Activated T-cell treated with anti-CD3 and anti-CD28 coated beads for 4 hours (primary cell): ENCODE measurements around the gene DNAL4.

Experiments used
- DNase-seq: peaks from one replicate; pipeline ENCODE4 v3.0.0-alpha.2; 2020

The DNAL4 gene

DNA sequence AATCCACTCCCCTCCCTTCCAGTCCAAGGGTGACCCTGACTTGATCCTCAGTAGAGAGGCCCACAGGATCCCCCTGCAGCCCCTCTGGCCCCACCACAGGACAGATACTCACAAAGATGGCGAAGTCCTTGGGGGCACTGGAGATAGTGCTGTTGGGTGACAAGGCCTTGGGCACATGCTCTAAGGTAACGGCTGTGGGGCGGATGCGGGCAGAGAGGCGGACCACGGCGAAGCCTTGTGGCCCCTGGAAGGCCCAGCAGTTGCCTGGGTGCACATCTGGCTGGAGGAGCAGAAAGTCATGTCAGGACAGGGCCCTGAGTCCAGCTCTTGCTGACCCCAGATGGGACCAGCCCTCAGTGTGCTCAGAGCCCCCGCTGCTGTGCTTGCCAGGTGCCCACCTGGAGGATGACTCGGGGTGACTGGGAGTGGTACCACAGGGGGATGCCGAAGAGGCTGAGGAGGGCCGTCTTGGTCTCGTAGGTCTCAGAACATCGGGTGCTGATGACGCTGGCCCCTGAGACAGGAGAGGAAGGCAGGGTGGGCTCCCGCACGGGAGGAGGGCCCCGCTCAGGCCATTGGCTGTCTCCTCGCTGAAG is 55.4 kb downstream of the DNAL4 start:
- no peak for DNase-seq

DNA sequence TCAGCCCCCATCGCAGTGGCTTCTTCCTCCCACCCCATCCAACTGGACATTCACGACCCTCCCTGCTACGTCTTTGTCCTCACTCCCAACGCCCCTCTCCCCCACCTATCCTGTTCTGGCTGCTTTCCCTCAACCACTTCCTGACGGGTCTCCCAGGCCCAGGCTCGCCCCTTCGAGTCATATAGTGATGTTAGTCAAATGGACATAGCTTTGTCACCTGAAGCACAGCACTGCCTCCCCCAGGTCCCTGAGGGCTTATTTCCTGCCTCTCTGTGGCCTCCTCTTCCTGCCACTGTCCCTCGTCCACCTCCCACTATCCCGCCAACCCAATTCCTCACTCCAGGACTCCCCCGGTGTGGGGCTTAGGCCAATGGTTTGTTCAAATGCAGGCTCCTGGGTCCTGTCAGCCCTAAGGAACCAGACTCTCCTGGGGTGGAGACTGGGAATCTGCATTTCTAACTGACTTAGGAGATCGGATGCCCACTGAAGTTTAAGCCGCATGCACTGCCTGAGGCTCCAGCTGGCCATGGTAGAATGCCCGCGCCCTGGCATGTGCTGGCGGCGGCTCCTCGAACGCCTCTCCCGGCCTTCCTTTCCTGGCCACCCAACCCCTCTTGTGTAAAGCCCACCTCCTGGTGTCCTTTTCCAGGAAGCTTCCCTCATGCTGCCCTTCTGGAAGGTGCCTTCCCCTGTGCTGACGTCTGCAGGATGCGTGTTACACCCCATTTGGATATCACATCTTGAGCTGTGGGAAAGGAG is 56.5 kb downstream of the DNAL4 start:
- no peak for DNase-seq

DNA sequence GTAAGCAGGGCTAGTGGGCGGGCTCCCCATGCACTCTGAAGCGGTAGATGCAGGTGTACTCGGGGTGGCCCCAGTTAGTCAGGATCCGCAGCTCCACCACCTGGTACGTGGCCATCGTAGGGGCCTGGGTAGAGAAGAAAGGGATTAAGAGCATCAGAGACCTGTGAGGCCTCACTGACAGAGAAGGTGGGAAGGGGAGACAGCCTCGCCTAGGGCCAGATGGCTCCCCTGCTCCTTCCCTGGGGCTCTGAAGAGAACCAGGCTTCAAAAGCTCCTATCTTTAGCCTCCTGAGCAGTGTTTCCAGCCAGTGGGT is 57.7 kb downstream of the DNAL4 start:
- DNase-seq: no peak

DNA sequence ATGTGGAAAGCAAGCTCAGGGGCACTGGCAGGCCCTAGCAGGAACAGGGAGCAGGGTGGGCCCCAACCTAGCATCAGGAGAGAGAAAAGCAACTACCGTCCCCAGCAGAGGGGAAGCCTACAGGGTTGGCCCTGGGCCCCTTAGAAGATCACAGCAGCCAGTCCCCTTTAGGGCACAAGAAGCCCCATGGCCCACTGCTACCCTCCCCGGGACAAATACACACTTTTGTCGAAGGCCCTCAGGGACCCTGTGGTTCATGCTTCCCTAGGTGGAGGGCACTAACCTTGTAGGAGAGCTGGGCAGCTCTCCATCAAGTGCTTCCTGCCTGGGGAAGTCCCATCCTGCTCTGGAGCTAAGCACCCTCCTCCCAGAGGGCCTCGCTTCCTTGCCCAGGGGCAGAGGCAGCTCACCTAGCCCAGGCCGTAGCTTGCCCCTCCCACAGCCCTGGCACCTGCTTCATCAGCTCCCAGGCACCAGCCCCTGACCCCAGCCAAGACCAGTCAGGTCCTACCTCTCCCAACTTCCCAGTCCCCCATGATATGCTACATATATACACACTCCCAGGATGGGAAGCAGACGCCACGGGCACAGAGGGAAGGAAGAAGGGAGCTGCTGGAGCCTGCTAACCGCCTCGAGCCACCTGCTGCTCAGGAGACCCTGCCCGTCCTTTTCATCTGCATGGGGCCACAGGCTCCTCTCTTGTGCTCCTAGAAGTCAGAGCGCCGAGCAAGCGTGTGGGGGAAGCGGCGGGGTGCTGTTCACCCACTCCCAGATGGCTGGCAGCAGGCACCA is 58.3 kb downstream of the DNAL4 start:
- no peak for DNase-seq

DNA sequence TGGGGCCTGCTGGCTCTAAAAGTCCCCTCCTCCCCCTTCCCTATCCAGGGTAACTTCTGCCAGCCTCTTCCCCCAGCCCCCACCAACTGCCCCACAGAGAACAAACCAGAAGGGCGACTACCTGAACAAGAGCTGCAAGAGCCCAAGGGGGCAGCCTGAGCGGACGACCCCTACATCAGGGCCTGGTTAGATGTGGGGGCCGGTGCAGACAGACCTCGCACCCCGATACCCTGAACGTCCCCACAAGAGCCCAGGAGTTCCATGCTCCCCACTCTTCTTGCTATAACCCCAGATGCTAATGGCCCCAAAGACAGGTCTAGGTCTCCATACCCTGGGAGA is 58.8 kb downstream of the DNAL4 start:
- DNase-seq: no peak

DNA sequence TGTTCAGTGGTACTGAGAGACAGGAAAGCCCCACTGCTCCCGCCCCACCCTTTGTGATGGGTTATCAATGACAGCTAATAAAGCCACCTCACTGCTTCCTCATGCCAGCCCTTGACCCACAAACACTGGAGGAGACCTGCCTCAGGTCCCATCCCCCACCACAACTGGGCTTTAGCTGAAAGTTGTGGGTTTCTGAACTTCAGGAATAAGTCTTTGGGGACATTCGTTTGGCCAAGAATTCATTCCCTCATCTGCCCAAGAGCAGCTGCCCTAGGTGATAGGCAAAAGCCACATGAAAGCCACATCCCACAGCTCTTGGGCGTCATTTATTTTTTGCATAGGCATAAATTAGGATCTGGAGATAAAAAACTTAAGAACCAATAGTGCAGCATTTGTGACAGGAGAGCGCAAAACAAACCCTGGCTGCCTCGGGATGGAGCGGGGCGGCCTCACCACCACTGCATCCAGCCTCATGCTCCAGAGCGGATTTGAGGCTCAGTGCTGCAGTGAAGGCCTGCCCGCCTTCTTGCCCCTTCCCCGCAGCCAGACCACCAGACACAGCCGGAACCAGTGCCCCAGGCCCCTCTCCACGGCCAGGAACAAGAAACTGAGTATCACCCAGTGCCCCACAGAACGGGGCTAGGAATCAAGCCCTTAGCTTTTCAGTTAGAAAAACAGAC is 59.4 kb downstream of the DNAL4 start:
- DNase-seq: no peak

DNA sequence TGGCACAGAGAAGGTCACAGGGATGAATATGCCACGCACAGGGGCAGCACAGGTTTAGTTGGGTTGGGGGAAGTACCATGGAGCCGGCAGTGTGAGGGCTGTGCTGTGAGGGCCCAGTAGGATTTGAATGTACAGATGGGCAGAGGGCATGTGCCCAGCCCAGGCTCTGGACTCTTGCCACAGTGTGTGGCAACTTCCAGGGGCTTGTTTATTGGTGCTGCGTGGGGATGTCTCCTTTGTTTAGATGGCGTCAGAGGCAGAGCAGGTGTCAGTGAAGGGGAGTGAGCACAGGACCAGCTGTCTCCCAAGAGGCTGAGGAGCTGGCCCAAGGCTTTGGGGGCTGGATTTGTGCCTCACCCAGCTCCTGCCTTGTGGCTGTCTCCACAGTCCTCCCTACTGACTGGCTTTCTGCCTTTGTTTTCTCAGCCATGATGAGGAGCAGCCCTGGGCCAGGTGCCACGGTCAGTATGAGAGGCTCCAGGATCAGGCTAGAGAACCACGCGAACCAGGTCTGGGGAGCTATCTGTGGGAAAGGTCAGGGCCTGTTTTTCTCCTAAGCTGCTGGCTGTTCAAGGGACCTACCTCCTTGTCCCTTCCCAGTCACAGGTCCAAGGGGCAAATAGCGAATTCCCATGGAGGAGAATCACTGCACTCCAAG is 60.1 kb downstream of the DNAL4 start:
- no peak for DNase-seq

DNA sequence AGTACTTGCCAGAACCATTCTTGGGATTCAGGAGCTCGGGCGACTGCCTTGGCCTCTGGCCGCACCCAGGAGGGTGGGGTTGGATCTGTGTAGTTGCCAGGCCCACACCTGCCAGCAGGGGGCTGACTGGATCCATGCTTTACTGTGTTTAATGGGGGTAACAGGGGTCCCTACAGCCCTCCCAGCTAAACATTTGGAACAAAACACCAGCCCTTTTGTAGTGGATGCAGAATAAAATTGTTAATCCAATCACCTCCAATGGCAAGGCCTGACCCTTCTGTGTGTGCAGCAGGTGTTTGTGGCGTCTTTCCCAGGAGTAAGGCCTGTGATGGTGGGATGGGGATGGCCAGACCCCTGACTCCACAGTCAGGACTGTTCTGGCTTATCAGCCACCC is 60.6 kb downstream of the DNAL4 start:
- DNase-seq: no peak

DNA sequence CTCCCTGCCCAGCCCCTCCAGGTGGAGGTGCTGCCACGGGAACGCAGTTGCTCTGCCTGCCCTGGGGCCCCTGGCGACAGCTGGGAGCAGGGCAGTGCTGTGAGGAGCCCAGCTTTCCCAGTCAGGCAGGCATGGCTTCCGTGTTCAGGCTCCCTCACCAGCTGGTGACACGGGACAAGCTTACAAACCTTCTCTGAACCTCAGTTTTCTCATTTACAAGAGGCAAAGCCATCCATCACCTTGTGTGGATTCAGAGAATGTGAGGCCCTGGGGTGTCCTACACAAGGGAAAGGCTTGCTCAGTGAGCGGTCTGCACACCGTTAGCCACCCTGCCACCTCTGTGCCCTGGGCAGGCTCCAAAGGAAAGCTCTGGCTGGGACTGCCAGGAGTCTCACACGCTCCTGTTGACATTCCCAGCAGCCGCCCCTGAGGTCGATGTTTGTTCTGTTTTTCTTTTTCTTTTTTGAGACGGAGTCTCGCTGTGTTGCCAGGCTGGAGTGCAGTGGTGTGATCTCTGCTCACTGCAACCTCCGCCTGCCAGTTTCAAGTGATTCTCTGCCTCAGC is 61.6 kb downstream of the DNAL4 start:
- no peak for DNase-seq

DNA sequence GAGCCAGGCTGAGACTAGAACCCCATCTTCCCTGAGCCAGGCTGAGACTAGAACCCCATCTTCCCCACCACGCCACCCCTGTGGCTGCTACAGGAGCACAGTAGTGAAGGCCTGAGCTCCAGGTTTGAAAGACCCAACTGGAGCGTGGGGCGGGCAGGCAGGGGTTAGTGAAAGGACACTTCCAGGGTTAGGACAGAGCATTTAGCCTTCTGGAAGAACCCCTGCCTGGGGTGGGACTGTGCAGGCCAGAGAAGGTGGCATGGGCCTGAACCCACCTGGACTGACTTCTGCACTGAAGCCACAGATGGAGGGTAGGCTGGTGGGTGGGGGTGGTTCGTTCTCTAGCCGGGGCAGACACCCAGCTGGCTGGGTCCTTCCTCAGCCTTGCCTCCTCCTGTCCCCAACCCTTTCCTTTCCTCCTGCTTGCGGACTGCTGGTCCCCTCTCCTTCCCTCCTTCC is 62.2 kb downstream of the DNAL4 start:
- no peak for DNase-seq

DNA sequence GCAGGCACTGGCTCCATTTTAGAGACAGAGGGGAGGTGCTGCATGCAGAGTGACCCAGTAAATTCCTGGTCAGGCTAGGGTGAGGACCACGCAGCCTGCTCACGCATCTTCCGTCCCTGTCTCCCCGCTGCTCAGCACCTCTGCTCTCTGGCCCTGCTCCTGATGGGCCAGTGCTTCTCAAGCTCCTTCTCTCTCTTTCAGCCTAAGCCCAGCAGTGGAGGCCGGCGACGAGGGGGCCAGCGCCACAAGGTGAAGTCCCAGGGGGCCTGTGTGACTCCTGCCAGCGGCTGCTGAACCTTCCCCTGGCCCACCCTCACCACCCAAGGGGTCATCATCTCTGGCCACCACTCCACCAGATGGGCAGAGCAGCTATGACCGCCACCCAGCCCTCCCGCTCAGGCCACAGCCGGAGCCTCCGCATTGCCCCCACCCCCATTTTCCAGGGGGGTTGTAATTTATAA is 63.5 kb downstream of the DNAL4 start:
- DNase-seq: no peak

DNA sequence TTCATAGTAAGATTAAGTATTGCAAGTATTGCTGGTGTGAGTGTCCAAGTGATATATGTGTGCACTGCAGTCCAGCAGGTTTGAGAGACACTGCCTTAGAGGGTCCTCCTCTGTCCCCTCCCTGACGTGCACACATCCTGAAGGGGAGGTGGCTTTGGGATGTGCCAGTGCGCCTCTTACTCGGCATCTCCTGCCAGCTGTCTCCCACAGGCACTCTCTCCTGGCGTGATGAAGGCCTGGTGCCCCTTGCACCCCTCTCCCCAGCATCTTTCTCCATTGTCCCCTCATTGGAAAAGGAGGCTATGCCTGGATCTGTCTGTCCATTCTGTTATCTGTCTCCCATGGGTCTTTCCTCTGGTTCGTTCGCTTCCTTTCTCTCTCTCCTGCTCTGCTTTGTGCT is 64.0 kb downstream of the DNAL4 start:
- DNase-seq: no peak

DNA sequence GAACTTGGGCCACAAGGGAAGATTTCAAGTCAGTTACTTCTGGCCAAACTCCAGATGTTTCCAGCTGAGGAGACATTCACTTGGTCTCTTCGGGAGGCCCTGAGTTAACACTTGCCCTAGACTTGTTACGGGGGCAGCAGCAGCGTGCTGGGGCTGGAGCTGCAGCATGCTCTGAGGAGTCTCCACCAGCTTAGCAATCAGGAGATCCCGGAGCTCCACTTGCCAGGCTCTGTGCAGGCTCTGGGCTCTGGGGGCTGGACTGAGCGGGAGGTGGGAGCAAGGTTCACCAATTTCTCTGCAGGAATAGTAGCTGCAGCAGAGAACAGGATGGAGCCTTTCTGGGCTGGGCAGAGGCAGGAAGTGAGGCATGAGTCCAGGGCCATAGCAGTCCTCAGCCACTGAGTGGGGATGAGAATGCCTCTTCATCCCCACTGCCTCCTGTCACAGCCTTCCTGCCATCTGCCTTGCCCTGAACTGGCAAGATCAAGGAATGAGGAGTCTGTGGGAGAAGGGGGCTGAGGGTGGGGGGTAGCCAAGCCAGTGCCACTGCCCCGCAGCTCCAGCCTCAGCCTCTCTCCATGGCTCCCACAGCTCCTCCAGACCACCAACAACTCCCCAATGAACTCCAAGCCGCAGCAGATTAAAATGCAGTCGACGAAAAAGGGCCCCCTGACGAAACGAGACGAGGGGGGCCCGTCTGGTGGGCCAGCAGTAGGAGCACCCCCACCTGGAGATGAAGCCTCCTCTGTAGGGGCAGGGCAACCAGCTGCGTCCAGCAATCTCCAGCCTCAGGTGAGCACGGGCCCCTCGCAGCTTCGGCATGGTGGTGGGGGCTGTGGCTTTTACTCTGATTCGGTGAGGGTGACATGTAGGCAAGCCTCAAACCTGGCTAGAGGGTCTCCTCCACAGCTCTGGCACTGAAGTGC is 64.8 kb downstream of the DNAL4 start:
- DNase-seq: no peak
